PC-3 (cell line): ENCODE results near the gene SPRN.

Experiments
- CTCF ChIP-seq: fragments of 300-600 bp; sonication (generic); conservative IDR thresholded peaks from 2 replicates; pipeline ENCODE4 v1.5.1; 2017; ENCODE audit warnings: antibody characterized with exemption, low read depth, mild to moderate bottlenecking, low read length
- EZH2phosphoT487 ChIP-seq: fragments of 300-600 bp; sonication (generic); IDR thresholded peaks from 2 replicates; pipeline ENCODE4 v1.6.1; 2018; ENCODE audit warnings: mild to moderate bottlenecking, antibody characterized with exemption, low read length, borderline replicate concordance

- no peak for TF ChIP-seq CTCF
- TF ChIP-seq EZH2phosphoT487, result no peak
Observed at GRCh38 chr10:133388236-133388972, 36.0 kb downstream of the SPRN start.
